Neural cell (in vitro differentiated cells): Measurements from ENCODE around the gene HPD. TPM values are rescaled to one million over a fixed set of nuclear protein-coding genes. Genes with fewer than 3 reads are reported as not detected.
"Not testable (repeated sequence)": the region's sequence is repeated elsewhere in the genome, so short reads cannot be mapped to it uniquely, and the experiment has no call there.

Experiments used
- H2AFZ ChIP-seq: fragments of 200-600, 300-800 bp; sonication (generic), shearing (Covaris generic); 2 replicates; pipeline ENCODE4 v1.6.0; 2014; ENCODE audit warnings: low read depth, mild to moderate bottlenecking, antibody characterized with exemption, low read length, moderate library complexity
- H3F3A ChIP-seq: fragments of 200-600 bp; shearing (Covaris generic); 2 replicates; pipeline ENCODE4 v1.6.1; 2016; ENCODE audit warnings: mild to moderate bottlenecking, moderate library complexity, mixed read lengths, antibody characterized with exemption, low read length; ENCODE audit not compliant: insufficient read depth, poor library complexity, severe bottlenecking
- H3K27ac ChIP-seq: fragments of 200-600, 300-800 bp; sonication (generic), shearing (Covaris generic); 2 replicates; pipeline ENCODE4 v1.5.1; 2014; ENCODE audit warnings: mild to moderate bottlenecking, low read length, moderate library complexity
- H3K27me3 ChIP-seq: fragments of 300-800, 200-600 bp; sonication (generic), shearing (Covaris generic); 2 replicates; pipeline ENCODE4 v1.6.0; 2014; ENCODE audit warnings: mild to moderate bottlenecking, low read depth, low read length, moderate library complexity; ENCODE audit not compliant: insufficient read depth
- H3K36me3 ChIP-seq: fragments of 300-800, 200-600 bp; sonication (generic), shearing (Covaris generic); 2 replicates; pipeline ENCODE4 v1.5.1; 2014; ENCODE audit warnings: mild to moderate bottlenecking, antibody characterized with exemption, low read length, moderate library complexity; ENCODE audit not compliant: insufficient read depth
- H3K4me2 ChIP-seq: fragments of 300-800, 200-600 bp; sonication (generic), shearing (Covaris generic); 2 replicates; pipeline ENCODE4 v1.6.0; 2014; ENCODE audit warnings: mild to moderate bottlenecking, low read length
- H3K4me3 ChIP-seq: fragments of 300-800, 200-600 bp; sonication (generic), shearing (Covaris generic); 2 replicates; pipeline ENCODE4 v1.5.1; 2014; ENCODE audit warnings: mild to moderate bottlenecking, low read length, moderate library complexity
- H3K79me2 ChIP-seq: fragments of 200-600 bp; shearing (Covaris generic); replicated peaks from 2 replicates; pipeline ENCODE4 v1.6.0; 2014; ENCODE audit warnings: mild to moderate bottlenecking, low read length, moderate library complexity; ENCODE audit not compliant: insufficient read depth
- H3K9ac ChIP-seq: fragments of 300-800, 200-600 bp; sonication (generic), shearing (Covaris generic); 2 replicates; pipeline ENCODE4 v1.6.1; 2016; ENCODE audit warnings: mild to moderate bottlenecking, low read length, mixed read lengths
- H3K9me2 ChIP-seq: fragments of 200-600 bp; shearing (Covaris generic); 2 replicates; pipeline ENCODE4 v1.6.1; 2016; ENCODE audit warnings: mild to moderate bottlenecking, low read length, mixed read lengths; ENCODE audit not compliant: insufficient read depth
- H3K9me3 ChIP-seq: fragments of 200-600, 300-800 bp; sonication (generic), shearing (Covaris generic); 2 replicates; pipeline ENCODE4 v1.6.1; 2016; ENCODE audit warnings: mild to moderate bottlenecking, mixed run types, low read length, moderate library complexity, mixed read lengths
- H4K20me1 ChIP-seq: fragments of 200-600 bp; shearing (Covaris generic); 2 replicates; pipeline ENCODE4 v1.6.1; 2016; ENCODE audit warnings: mild to moderate bottlenecking, mixed run types; ENCODE audit not compliant: insufficient read depth
- CTCF ChIP-seq: fragments of 450-650 bp; IDR thresholded peaks from 2 replicates; pipeline ENCODE4 v1.5.1; 2014; ENCODE audit warnings: antibody characterized with exemption, mild to moderate bottlenecking, moderate library complexity; ENCODE audit not compliant: poor library complexity, severe bottlenecking
- EP300 ChIP-seq: fragments of 450-650 bp; conservative IDR thresholded peaks from 2 replicates; pipeline ENCODE4 v1.6.1; 2014; ENCODE audit warnings: antibody characterized with exemption, mild to moderate bottlenecking, moderate library complexity; ENCODE audit not compliant: poor library complexity, severe bottlenecking
- EZH2 ChIP-seq: fragments of 200-600, 300-800 bp; shearing (Covaris generic), sonication (generic); IDR thresholded peaks from 2 replicates; pipeline ENCODE4 v1.6.1; 2014; ENCODE audit warnings: antibody characterized with exemption, low read length, borderline replicate concordance, mild to moderate bottlenecking; ENCODE audit not compliant: insufficient read depth, poor library complexity, severe bottlenecking
- MXI1 ChIP-seq: fragments of 450-650 bp; conservative IDR thresholded peaks from 2 replicates; pipeline ENCODE4 v1.6.1; 2014; ENCODE audit warnings: antibody characterized with exemption, mild to moderate bottlenecking; ENCODE audit not compliant: poor library complexity, severe bottlenecking
- POLR2AphosphoS5 ChIP-seq: IDR thresholded peaks from 2 replicates; pipeline ENCODE4 v1.6.1; 2012
- RAD21 ChIP-seq: fragments of 450-650 bp; conservative IDR thresholded peaks from 2 replicates; pipeline ENCODE4 v1.6.1; 2014; ENCODE audit warnings: antibody characterized with exemption, mild to moderate bottlenecking, moderate library complexity
- REST ChIP-seq: IDR thresholded peaks from 2 replicates; pipeline ENCODE4 v1.6.1; 2012; ENCODE audit warnings: borderline replicate concordance
- SMC3 ChIP-seq: fragments of 450-650 bp; conservative IDR thresholded peaks from 2 replicates; pipeline ENCODE4 v1.6.1; 2014; ENCODE audit warnings: antibody characterized with exemption, mild to moderate bottlenecking, moderate library complexity; ENCODE audit not compliant: poor library complexity
- TAF1 ChIP-seq: IDR thresholded peaks from 2 replicates; pipeline ENCODE4 v1.6.1; 2012; ENCODE audit warnings: low read depth
- polyA plus RNA-seq: library from polyadenylated mRNA; depleted of rRNA; stranded (reverse); fragments of >200 nt; gene quantifications from 2 replicates; pipeline ENCODE4 v1.2.3, GENCODE V29; 2014

Gene HPD
- polyA plus RNA-seq, 1 donor from 2014 or later = not detected

DNA sequence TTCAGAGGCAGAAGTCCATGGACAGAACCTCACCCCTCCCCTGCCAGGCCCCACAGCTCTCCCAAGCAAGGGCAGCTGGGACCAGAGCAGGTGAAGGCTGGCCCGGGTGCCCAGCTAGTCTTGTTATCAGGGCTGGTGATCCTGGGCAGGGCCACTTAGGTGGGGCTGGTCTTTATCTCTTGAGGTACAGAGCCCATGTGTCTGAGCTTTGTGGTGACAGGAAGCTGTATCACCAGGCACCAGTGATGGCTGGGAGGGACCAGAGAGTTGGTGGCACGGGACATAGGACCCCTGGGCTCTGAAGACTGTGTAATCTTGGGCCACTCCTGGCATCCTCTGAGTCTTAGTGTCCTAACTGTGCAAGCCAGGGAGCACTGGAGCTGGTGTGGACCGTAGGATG is 12.8 kb upstream of the HPD start:
- no peak overlapping the region for H2AFZ ChIP-seq
- no peaks in the 10 kb centered on the region for H3F3A ChIP-seq
- H3K36me3 ChIP-seq = no peaks in the 10 kb centered on the region
- no peaks in the 10 kb centered on the region for H3K9me2 ChIP-seq
- no peaks in the 10 kb centered on the region for H3K27me3 ChIP-seq
- H3K9me3 ChIP-seq = no peaks in the 10 kb centered on the region
- H3K4me2 ChIP-seq = no peak overlapping the region
- no peak for TF ChIP-seq EZH2
- TF ChIP-seq SMC3 = no peak
- TF ChIP-seq RAD21 = no peak
- TF ChIP-seq REST = no peak
- TF ChIP-seq EP300 = no peak
- no peak for TF ChIP-seq POLR2AphosphoS5
- TF ChIP-seq MXI1 = no peak
- no peak for TF ChIP-seq TAF1
- TF ChIP-seq CTCF = no peak
- no peaks in the 10 kb centered on the region for H3K79me2 ChIP-seq
- no peak overlapping the region for H3K27ac ChIP-seq
- no peak overlapping the region for H3K9ac ChIP-seq
- H4K20me1 ChIP-seq = no peaks in the 10 kb centered on the region
- no peak overlapping the region for H3K4me3 ChIP-seq

GRCh38 chr12:121869229-121869628 is 10.6 kb upstream of the HPD start:
- not testable (repeated sequence) for H3K36me3 ChIP-seq, H3K27me3 ChIP-seq, H3F3A ChIP-seq, H3K9me3 ChIP-seq, H3K79me2 ChIP-seq, H3K4me2 ChIP-seq, H3K27ac ChIP-seq, H3K9ac ChIP-seq, H3K9me2 ChIP-seq, H2AFZ ChIP-seq, H3K4me3 ChIP-seq, H4K20me1 ChIP-seq

DNA sequence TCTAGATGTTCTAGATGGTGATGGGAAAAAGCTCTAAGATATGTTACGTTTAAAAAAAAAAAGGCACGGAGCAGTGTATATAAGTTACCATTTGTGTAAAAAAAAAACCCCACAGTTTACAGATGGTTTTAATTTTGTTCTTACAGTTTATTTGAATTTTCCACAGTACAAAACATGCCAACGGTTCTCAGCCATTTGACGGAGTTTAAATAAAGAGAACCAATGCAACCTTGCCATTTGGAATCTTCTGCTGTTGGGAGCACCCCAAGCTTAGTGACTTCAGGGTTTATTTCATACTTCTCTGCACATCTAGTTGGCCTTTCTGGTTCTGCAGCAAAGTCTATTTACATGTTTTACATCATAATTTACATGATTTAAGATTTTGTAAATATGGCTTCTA is 7.7 kb upstream of the HPD start:
- H3K79me2 ChIP-seq = no peaks in the 10 kb centered on the region
- no peaks in the 10 kb centered on the region for H4K20me1 ChIP-seq
- no peak overlapping the region for H3K9ac ChIP-seq
- no peak overlapping the region for H2AFZ ChIP-seq
- no peaks in the 10 kb centered on the region for H3K36me3 ChIP-seq
- H3K4me2 ChIP-seq = no peak overlapping the region
- H3K4me3 ChIP-seq = no peak overlapping the region
- H3K9me2 ChIP-seq = no peaks in the 10 kb centered on the region
- H3K27me3 ChIP-seq = no peaks in the 10 kb centered on the region
- no peak for TF ChIP-seq EZH2
- TF ChIP-seq SMC3 = no peak
- TF ChIP-seq MXI1 = no peak
- no peak for TF ChIP-seq REST
- TF ChIP-seq POLR2AphosphoS5 = no peak
- no peak overlapping the region for H3K27ac ChIP-seq
- H3K9me3 ChIP-seq = no peaks in the 10 kb centered on the region
- no peaks in the 10 kb centered on the region for H3F3A ChIP-seq
